ENCODE measurements around the gene PHLDB1. TPM values are rescaled to one million over a fixed set of nuclear protein-coding genes. Genes with fewer than 3 reads are reported as not detected.

The PHLDB1 gene
- total RNA-seq, 1 donor from 2014 or later, result 179 TPM

- no peaks in the 10 kb centered on the region for H3K27me3 Mint-ChIP-seq (ENCODE audit: low read depth, unreplicated experiment)
- H4K20me1 ChIP-seq (ENCODE audit: insufficient read depth, low read length), result peaks cover 68% of the 10 kb centered on the region
- no peaks in the 10 kb centered on the region for H3K79me2 ChIP-seq (ENCODE audit: insufficient read depth, low read length)
- TF ChIP-seq EZH2 (IDR thresholded peaks at IDR 0.05; ENCODE audit: insufficient read depth, low read length), result no peak
- TF ChIP-seq CTCF (IDR thresholded peaks at IDR 0.05; ENCODE audit: insufficient read depth, low read depth, low read length), result peak; percentile 69
- H3K27me3 ChIP-seq (ENCODE audit: insufficient read depth, low read length), result no peaks in the 10 kb centered on the region
- H3K27ac Mint-ChIP-seq (ENCODE audit: unreplicated experiment), result peak overlapping the region; percentile 81
- H3K9ac ChIP-seq (ENCODE audit: low read length), result peak overlapping the region; percentile 2
- no peak overlapping the region for H3K4me3 ChIP-seq (ENCODE audit: insufficient read depth, low read depth, low read length)
- H3K9me3 ChIP-seq (ENCODE audit: insufficient read depth, low read depth, low read length), result no peaks in the 10 kb centered on the region
- FAIRE-seq, result no peak
- H3K4me1 Mint-ChIP-seq (ENCODE audit: low read depth, unreplicated experiment), result peaks cover 8% of the 10 kb centered on the region
- peak overlapping the region; percentile 32 for H3K27ac ChIP-seq (ENCODE audit: low read depth, low read length)
- peaks cover 10% of the 10 kb centered on the region for H3K4me1 ChIP-seq (ENCODE audit: insufficient read depth, low read length)
- no peak overlapping the region for H3K4me3 Mint-ChIP-seq (ENCODE audit: unreplicated experiment)
- H3K36me3 Mint-ChIP-seq (ENCODE audit: low read depth, unreplicated experiment), result peaks cover 4% of the 10 kb centered on the region
- H2AFZ ChIP-seq (ENCODE audit: low read depth, low read length), result no peak overlapping the region
- H3K9me3 Mint-ChIP-seq (ENCODE audit: unreplicated experiment), result no peaks in the 10 kb centered on the region
- no peak overlapping the region for H3K4me2 ChIP-seq (ENCODE audit: low read length)
- H3K36me3 ChIP-seq (ENCODE audit: insufficient read depth, low read length), result peaks cover 17% of the 10 kb centered on the region
- peak; percentile 41 for DNase-seq (ENCODE audit: low read depth)
Observed at GRCh38 chr11:118659314-118659952, 52.0 kb downstream of the PHLDB1 start.

GRCh38 chr11:118659953-118660680, 52.7 kb downstream of the PHLDB1 start:
- Histone ChIP-seq H3K9me3 (ENCODE audit: insufficient read depth, low read depth, low read length) (no peaks in the 10 kb centered on the region), H3K36me3 (ENCODE audit: insufficient read depth, low read length) (peaks cover 12% of the 10 kb centered on the region), H3K4me1 (ENCODE audit: insufficient read depth, low read length) (peaks cover 10% of the 10 kb centered on the region), H3K27me3 (ENCODE audit: insufficient read depth, low read length) (no peaks in the 10 kb centered on the region), H3K79me2 (ENCODE audit: insufficient read depth, low read length) (no peaks in the 10 kb centered on the region), H4K20me1 (ENCODE audit: insufficient read depth, low read length) (peaks cover 65% of the 10 kb centered on the region), H3K4me3 (ENCODE audit: insufficient read depth, low read depth, low read length) (no peak overlapping the region), H2AFZ (ENCODE audit: low read depth, low read length) (no peak overlapping the region), H3K27ac (ENCODE audit: low read depth, low read length) (no peak overlapping the region), H3K9ac (ENCODE audit: low read length) (no peak overlapping the region), H3K4me2 (ENCODE audit: low read length) (no peak overlapping the region)
- Mint-ChIP-seq H3K27ac (ENCODE audit: unreplicated experiment) (peak overlapping the region; percentile 26), H3K27me3 (ENCODE audit: low read depth, unreplicated experiment) (no peaks in the 10 kb centered on the region), H3K9me3 (ENCODE audit: unreplicated experiment) (no peaks in the 10 kb centered on the region), H3K4me1 (ENCODE audit: low read depth, unreplicated experiment) (peaks cover 8% of the 10 kb centered on the region), H3K4me3 (ENCODE audit: unreplicated experiment) (no peak overlapping the region), H3K36me3 (ENCODE audit: low read depth, unreplicated experiment) (peaks cover 5% of the 10 kb centered on the region)
- FAIRE-seq, result no peak
- no peak for TF ChIP-seq EZH2 (IDR thresholded peaks at IDR 0.05; ENCODE audit: insufficient read depth, low read length)
- DNase-seq (ENCODE audit: low read depth), result no peak

GRCh38 chr11:118660681-118661424, 53.4 kb downstream of the PHLDB1 start:
- no peak overlapping the region for H3K4me2 ChIP-seq (ENCODE audit: low read length)
- peaks cover 10% of the 10 kb centered on the region for H3K4me1 ChIP-seq (ENCODE audit: insufficient read depth, low read length)
- no peaks in the 10 kb centered on the region for H3K79me2 ChIP-seq (ENCODE audit: insufficient read depth, low read length)
- H3K9me3 Mint-ChIP-seq (ENCODE audit: unreplicated experiment), result no peaks in the 10 kb centered on the region
- H3K4me3 ChIP-seq (ENCODE audit: insufficient read depth, low read depth, low read length), result no peak overlapping the region
- H4K20me1 ChIP-seq (ENCODE audit: insufficient read depth, low read length), result peaks cover 57% of the 10 kb centered on the region
- peaks cover 10% of the 10 kb centered on the region for H3K36me3 ChIP-seq (ENCODE audit: insufficient read depth, low read length)
- no peaks in the 10 kb centered on the region for H3K9me3 ChIP-seq (ENCODE audit: insufficient read depth, low read depth, low read length)
- H3K4me3 Mint-ChIP-seq (ENCODE audit: unreplicated experiment), result no peak overlapping the region
- no peak for TF ChIP-seq CTCF (IDR thresholded peaks at IDR 0.05; ENCODE audit: insufficient read depth, low read depth, low read length)
- no peak for TF ChIP-seq EZH2 (IDR thresholded peaks at IDR 0.05; ENCODE audit: insufficient read depth, low read length)
- H3K27me3 Mint-ChIP-seq (ENCODE audit: low read depth, unreplicated experiment), result no peaks in the 10 kb centered on the region
- H3K9ac ChIP-seq (ENCODE audit: low read length), result no peak overlapping the region
- H2AFZ ChIP-seq (ENCODE audit: low read depth, low read length), result no peak overlapping the region
- no peaks in the 10 kb centered on the region for H3K27me3 ChIP-seq (ENCODE audit: insufficient read depth, low read length)
- no peak overlapping the region for H3K27ac ChIP-seq (ENCODE audit: low read depth, low read length)
- peaks cover 5% of the 10 kb centered on the region for H3K36me3 Mint-ChIP-seq (ENCODE audit: low read depth, unreplicated experiment)
- no peak for DNase-seq (ENCODE audit: low read depth)
- peaks cover 8% of the 10 kb centered on the region for H3K4me1 Mint-ChIP-seq (ENCODE audit: low read depth, unreplicated experiment)
- no peak for FAIRE-seq
- H3K27ac Mint-ChIP-seq (ENCODE audit: unreplicated experiment), result peak overlapping the region; percentile 83

All from astrocyte (in vitro differentiated cells and primary cell).